COR-L47 (cell line): Measurements from ENCODE around the gene GABARAPL2.
"Not testable (repeated sequence)": the region's sequence is repeated elsewhere in the genome, so short reads cannot be mapped to it uniquely, and the experiment has no call there.

ENCODE experiments used
- DNase-seq: peaks from one replicate; lab custom pipeline; 2025; lab: John Stamatoyannopoulos, UW

Gene GABARAPL2, protein sequence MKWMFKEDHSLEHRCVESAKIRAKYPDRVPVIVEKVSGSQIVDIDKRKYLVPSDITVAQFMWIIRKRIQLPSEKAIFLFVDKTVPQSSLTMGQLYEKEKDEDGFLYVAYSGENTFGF

DNA sequence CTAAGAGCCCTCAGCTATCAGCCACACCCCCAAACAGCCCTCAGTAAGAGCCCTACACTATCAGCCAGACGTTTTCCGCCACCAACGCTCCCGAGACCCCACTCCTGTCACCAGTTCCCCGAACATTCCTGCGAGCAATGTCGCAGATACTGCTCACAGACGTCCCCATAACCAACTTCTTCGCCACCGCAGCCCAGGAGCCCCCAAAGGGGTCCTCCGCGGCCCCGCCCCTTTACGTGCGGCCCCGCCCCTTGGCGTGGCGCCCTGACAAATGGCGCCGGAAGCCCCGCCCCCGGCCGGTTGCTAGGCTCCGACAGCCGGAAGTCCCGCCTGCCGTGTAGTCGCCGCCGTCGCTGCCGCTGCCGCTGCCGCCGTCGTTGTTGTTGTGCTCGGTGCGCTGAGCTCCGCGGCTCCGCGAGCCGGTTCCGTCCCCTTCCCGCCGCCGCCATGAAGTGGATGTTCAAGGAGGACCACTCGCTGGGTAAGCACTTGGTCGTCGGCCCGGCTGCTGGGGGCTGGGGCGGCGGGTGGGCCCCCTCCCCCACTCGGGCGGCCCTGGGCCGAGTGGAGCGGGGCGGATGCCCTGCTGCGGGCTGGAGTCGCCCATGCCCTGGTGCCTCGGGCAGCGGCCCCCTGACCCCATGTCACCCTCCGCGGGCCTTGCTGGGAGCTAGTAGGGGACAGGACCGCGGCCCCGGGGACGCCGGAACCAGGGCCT, at the start of gene GABARAPL2:
Gene GABARAPL2, plus strand, starts transcription at position 340 of the 718 bp plus-strand sequence. Its CDS starts 108 bp downstream, at position 448.
- DNase-seq = peak; percentile 85

DNA sequence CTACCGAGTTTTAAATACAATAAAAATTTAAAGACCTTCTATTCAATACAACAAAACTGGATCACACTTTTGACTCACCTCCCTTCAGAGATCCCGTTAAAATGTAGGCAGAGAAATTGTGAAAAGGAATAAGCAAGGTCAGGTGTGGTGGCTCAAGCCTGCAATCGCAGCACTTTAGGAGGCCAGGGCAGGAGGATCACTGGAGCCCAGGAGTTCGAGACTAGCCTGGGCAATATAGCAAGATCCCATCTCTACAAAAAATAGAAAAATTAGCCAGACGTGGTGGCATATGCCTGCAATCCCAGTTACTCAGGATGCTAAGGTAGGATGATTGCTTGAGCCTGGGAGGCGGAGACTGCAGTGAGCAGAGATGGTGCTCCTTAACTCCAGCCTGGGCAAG, 47.0 kb upstream of the GABARAPL2 start:
- no peak for DNase-seq

- DNase-seq = no peak
These were observed 40.0 kb upstream of the GABARAPL2 start for GRCh38 chr16:75526032-75526790.

DNA sequence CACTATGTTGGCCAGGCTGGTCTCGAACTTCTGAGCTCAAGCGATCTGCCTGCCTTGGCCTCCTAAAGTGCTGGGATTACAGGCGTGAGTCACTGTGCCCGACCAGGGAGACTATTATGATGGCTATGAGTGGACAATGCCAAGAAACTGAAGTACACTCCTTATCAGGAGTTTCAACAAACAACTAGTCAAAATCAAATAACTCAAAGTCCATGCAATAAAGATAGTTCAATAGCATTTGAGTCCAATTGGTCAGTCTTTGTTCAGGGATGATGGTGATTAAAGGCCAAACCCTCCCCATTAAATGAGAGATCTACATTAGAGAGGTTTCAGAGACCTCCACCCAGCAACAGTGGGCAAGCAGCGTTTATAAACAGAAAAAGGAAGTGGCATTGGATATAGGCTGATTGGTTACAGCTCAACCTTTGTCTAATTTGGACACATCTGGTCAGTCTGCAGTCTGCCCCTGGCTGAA, 38.3 kb upstream of the GABARAPL2 start:
- no peak for DNase-seq

GRCh38 chr16:75529056-75529905, 36.9 kb upstream of the GABARAPL2 start:
- no peak for DNase-seq

- no peak for DNase-seq
These were observed 36.2 kb upstream of the GABARAPL2 start for GRCh38 chr16:75529959-75530358.

DNA sequence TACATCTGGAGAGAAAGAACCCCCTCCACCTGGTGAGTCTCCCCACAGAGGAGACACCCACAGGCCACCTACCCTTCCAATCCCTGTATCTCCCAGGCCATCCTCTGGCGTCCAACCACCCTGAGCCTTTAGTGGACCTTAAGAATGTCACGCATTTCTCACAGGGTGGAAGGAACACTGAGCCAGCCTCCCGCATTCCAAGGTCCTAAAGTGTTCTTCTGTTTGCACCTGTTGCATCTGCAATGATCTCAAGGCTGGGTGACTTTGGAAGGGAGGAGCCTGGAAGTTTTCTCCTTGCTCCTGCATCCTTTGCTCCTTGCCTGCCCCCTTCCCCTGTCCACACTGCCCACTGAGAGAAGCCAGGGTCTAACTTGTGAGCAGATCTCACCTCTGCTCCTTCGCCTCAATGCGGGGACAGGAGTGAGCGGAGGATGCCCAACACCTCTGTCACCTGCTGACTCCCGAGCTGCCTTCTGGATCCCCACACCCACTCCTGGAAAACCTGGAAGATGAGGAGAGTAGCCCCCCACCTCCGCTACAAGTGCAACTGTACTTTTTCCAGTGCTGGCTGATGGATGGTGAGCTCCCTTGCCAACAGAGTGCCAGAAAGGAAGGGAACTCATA, 33.9 kb upstream of the GABARAPL2 start:
- no peak for DNase-seq

- DNase-seq = no peak
These were observed 33.4 kb upstream of the GABARAPL2 start for GRCh38 chr16:75532791-75533190.

DNA sequence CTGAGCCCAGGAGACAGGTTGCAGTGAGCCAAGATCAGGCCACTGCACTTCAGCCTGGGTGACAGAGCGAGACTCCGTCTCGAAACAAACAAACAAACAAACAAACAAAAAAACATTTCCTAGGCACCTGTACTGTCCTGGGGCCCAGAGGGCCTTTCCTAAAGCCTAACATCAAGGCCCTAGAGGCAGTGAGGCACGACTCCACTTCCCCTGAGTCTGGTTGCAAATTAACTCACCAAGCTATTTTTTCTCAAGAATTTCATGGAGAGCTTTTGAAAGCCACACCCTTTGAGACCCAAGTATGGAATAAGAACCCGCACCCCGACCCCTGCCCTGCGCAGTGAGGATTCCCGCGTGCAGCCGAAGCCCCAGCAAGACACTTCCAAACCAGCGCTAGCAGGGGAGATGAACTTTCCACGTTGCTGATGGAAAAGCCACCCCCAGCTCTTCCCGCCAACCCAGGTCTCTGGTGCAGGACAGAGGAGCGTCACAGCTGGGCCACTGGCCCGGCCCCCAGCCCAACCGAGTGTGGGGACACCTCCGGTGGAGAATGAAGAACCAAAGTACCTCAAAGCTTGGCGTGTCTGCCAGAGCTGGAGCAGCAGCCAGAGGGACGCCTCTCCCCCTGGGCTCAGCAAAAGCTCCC, 31.5 kb upstream of the GABARAPL2 start:
- DNase-seq = no peak

- DNase-seq = no peak
These were observed 30.9 kb upstream of the GABARAPL2 start for GRCh38 chr16:75535211-75535843.

DNA sequence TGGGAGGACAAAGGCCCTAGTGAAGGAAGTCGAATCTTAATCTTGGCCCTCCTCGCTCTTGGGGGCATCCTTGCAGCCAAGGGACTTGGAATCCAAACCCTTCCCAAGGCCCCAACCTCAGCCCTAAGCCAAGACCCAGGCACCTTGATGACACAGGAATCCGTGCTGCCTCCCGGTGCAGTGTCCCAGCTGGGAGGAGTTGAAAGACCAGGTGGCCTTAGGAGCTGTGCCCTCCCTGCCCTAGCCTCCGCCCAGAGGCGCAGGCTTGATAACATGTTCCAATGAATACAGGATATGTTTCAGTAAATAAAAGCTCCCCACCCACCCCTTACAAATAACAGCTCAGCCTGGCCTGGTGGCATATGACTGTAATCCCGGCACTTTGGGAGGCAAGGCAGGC, 30.3 kb upstream of the GABARAPL2 start, which contains the start of gene CHST5:
Gene CHST5, minus strand, starts transcription at position 208 of the 400 bp plus-strand sequence. CDS start 5,724 bp downstream, outside the sequence.
- DNase-seq = no peak

- no peak for DNase-seq
These were observed 28.4 kb upstream of the GABARAPL2 start for GRCh38 chr16:75537776-75538175.

DNA sequence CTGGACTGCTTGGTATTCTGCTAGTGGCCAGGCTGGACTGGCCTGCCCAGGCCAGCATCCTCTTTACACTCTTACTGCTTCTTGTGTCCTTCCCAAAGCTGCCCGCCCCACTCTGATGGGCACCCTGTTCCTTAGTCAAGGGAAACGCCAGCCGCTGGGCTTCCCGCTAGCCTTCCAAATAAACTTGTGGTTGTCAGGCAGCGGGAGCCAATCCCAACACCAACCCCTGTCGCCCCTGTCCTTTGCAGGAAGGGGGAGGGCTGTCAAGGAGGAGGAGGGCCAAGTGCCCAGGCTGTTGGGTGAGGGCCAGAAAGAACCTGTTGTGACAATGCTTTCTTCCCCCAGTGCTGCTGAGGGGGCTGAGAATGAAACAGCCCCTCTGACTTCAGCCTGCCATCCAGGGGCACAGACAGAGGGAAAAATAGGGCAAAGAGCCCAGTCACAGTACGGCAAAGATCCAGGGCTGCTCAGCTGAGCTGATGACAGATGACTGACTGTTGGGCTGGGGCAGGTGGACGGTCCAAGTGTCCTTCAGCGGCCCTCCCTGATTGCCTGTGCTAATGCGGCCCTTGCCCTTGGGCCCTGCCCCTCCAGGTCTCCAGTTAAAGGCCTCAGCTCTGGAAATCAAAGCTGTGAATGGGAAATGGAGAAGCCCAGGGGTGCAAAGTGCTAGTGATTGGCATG, 27.2 kb upstream of the GABARAPL2 start:
- DNase-seq = not testable (repeated sequence)

- DNase-seq = no peak
These were observed 24.9 kb upstream of the GABARAPL2 start for GRCh38 chr16:75541236-75541635.

DNA sequence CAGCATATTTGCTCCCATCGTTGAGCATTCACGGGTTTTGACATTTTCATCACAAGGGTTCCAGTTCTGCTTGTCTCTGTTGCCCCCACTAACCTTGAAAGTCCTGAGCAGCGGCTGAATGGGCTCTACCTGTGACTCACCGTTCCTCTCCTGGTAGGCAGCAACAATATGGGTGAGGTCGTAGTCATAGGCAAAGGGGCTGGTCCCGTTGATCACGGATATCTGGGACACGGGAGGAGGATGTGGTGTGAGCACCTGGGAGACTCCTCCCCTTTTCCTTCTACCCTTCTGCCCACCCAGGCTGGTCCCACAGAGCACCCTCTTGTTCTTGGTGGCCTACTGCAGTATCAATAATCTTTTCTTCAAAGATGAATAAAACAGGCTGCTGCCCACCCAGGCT, 23.7 kb upstream of the GABARAPL2 start:
- not testable (repeated sequence) for DNase-seq

- DNase-seq = not testable (repeated sequence)
These were observed 20.3 kb upstream of the GABARAPL2 start for GRCh38 chr16:75545879-75546278.

DNA sequence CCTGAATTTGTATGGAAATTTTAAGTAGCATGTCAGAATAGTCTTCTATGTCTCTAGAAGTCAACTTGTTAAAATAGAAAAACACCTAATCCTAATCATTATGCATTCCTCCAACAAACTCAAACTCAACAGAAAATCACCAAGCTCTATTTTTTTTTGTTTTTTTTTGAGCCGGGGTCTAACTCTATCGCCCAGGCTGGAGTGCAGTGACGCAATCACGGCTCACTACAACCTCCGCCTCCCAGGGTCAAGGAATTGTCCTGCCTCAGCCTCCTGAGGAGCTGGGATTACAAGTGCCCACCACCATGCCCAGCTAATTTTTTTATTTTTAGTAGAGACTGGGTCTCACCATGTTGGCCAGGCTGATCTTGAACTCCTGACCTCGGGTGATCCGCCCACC, 19.9 kb upstream of the GABARAPL2 start:
- DNase-seq = no peak

GRCh38 chr16:75548456-75548855, 17.7 kb upstream of the GABARAPL2 start:
- not testable (repeated sequence) for DNase-seq

DNA sequence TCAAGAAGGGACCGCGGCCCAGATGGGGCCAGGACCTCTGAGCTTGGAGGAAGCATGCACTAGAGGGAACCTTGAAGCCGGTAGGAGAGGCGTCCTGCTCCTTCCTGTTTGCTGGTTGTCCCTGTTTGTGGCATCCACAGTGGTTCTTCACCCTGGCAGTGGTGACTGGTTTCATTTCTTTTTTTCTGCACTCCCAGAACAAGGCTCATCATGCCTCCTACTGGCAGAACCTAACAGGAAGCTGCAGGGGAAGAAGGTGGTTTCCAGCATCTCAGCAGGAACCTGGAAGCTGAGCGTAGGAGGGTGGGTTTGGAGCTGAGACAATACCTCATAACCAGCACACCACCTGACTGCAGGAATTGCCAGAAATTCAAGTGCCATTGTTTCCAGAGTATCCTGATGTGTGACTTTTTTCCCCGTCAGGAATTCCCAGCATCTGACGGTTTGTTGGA, 15.9 kb upstream of the GABARAPL2 start:
- DNase-seq = peak; percentile 44

- no peak for DNase-seq
These were observed 13.2 kb upstream of the GABARAPL2 start for GRCh38 chr16:75552951-75553350.
